HepG2 (cell line): Measurements from ENCODE around the gene NTN4. TPM values are rescaled to one million over a fixed set of nuclear protein-coding genes. Genes with fewer than 3 reads are reported as not detected.
"Not testable (repeated sequence)": the region's sequence is repeated elsewhere in the genome, so short reads cannot be mapped to it uniquely, and the experiment has no call there.

Source experiments
- ATAC-seq: fragments of 200-7000 bp; cut with Tn5 transposase; 3 replicates; pipeline ENCODE4 v1.9.1; 2020; ENCODE audit warnings: mild to moderate bottlenecking, moderate library complexity
- BruUV-seq: library from RNA; stranded (reverse); fragments of 400-500 nt; replicated peaks from 2 replicates; lab custom pipeline; 2021; lab: Mats Ljungman, UMichigan
- CTCF ChIA-PET: fragments of 300-600 bp; formaldehyde crosslinking; extraction: SDS; loops from one replicate; lab custom pipeline; 2021; ENCODE audit warnings: low total read pairs, inconsistent platforms, low intra/inter-chr PET ratio; lab: Yijun Ruan, JAX
- POLR2A ChIA-PET: fragments of 350-600 bp; sonication (Branson Sonifier 250); formaldehyde crosslinking; loops from one replicate; lab custom pipeline; 2020; ENCODE audit warnings: antibody characterized with exemption, inconsistent platforms; lab: Yijun Ruan, JAX
- DNase-seq: peaks from one replicate; pipeline ENCODE4 v3.0.0-alpha.2; 2015; ENCODE audit warnings: low spot score
- FAIRE-seq: peaks from 3 replicates; lab custom pipeline; 2011; peaks lifted over from hg19 to GRCh38; lab: Jason Lieb, UNC
- H2AFZ ChIP-seq: one replicate; pipeline ENCODE4 v1.6.1; 2011; ENCODE audit warnings: low read length, inconsistent platforms
- H3K27ac ChIP-seq: fragments of 300-600 bp; 3 replicates; pipeline ENCODE4 v1.8.0; 2011; ENCODE audit warnings: mixed run types, mild to moderate bottlenecking, mixed read lengths, low read length, inconsistent platforms; ENCODE audit not compliant: insufficient read depth; ENCODE audit errors: extremely low read length
- H3K27me3 ChIP-seq, 2 experiments: fragments of 200-600 bp in 1 of 2; 2 replicates in 1 of 2; 3 replicates in 1 of 2; pipeline versions ENCODE4 v1.6.0 to v1.8.0; 2011; ENCODE audit warnings: low read length in 2 of 2, mild to moderate bottlenecking in 2 of 2, moderate library complexity in 2 of 2, inconsistent platforms in 1 of 2; ENCODE audit not compliant: insufficient read depth in 2 of 2, control insufficient read depth in 1 of 2
- H3K36me3 ChIP-seq, 2 experiments: fragments of 200-600 bp in 1 of 2; replicated peaks in 1 of 2; 2 replicates in 1 of 2; 3 replicates in 1 of 2; pipeline versions ENCODE4 v1.5.1 to v1.8.0; 2011; ENCODE audit warnings: low read length in 2 of 2, inconsistent platforms in 1 of 2; ENCODE audit not compliant: insufficient read depth in 2 of 2, control insufficient read depth in 1 of 2
- H3K4me1 ChIP-seq: 2 replicates; pipeline ENCODE4 v1.5.1; 2012; ENCODE audit warnings: low read length, inconsistent platforms; ENCODE audit not compliant: insufficient read depth
- H3K4me2 ChIP-seq: 2 replicates; pipeline ENCODE4 v1.6.0; 2011; ENCODE audit warnings: low read depth, low read length, inconsistent platforms
- H3K4me3 ChIP-seq, 3 experiments: fragments of 200-600 bp in 1 of 3; sonication (generic), shearing (Covaris generic) in 1 of 3; replicated peaks in 1 of 3; 2 replicates each; pipeline ENCODE4 v1.5.1; 2011 to 2016; ENCODE audit warnings: low read length in 3 of 3, inconsistent platforms in 2 of 3, low read depth in 2 of 3, mild to moderate bottlenecking in 2 of 3, control low read depth in 1 of 3, mixed read lengths in 1 of 3; ENCODE audit not compliant: insufficient read depth in 1 of 3
- H3K79me2 ChIP-seq: one replicate; pipeline ENCODE4 v1.6.1; 2011; ENCODE audit warnings: low read length, inconsistent platforms; ENCODE audit not compliant: insufficient read depth
- H3K9ac ChIP-seq: 2 replicates; pipeline ENCODE4 v1.6.0; 2011; ENCODE audit warnings: mild to moderate bottlenecking, low read depth, low read length, inconsistent platforms; ENCODE audit not compliant: insufficient read depth
- H3K9me3 ChIP-seq: 2 replicates; pipeline ENCODE4 v1.5.1; 2012; ENCODE audit warnings: mild to moderate bottlenecking, low read length
- H4K20me1 ChIP-seq: 2 replicates; pipeline ENCODE4 v1.6.0; 2011; ENCODE audit warnings: inconsistent platforms, mild to moderate bottlenecking, low read length, moderate library complexity; ENCODE audit not compliant: insufficient read depth
- HNF4A ChIP-seq: sonication (generic); formaldehyde crosslinking; IDR thresholded peaks from 2 replicates; pipeline ENCODE4 v1.4.0; 2020; ENCODE audit warnings: missing genetic modification reagents
- HNF4G ChIP-seq, 2 experiments: sonication (generic) in 1 of 2; formaldehyde crosslinking in 1 of 2; IDR thresholded peaks; 2 replicates each; pipeline versions ENCODE4 v1.4.0 to v1.6.1; 2011 to 2020; ENCODE audit warnings: borderline replicate concordance in 2 of 2, low read depth in 2 of 2, mild to moderate bottlenecking in 2 of 2, low read length in 1 of 2, missing genetic modification reagents in 1 of 2, moderate library complexity in 1 of 2
- NR2F6 ChIP-seq, 2 experiments: IDR thresholded peaks; 2 replicates each; pipeline ENCODE4 v1.6.1; 2016; ENCODE audit warnings: antibody characterized with exemption in 1 of 2, mild to moderate bottlenecking in 1 of 2
- SP5 ChIP-seq: IDR thresholded peaks from 2 replicates; pipeline ENCODE4 v1.6.1; 2016; ENCODE audit warnings: low read depth, borderline replicate concordance
- ZMYM3 ChIP-seq: sonication (generic); formaldehyde crosslinking; IDR thresholded peaks from 2 replicates; pipeline ENCODE4 v1.5.1; 2020; ENCODE audit warnings: mild to moderate bottlenecking, missing genetic modification reagents
- ZNF121 ChIP-seq: sonication (generic); formaldehyde crosslinking; IDR thresholded peaks from 2 replicates; pipeline ENCODE4 v1.5.0; 2020; ENCODE audit warnings: mild to moderate bottlenecking, missing genetic modification reagents
- WGBS: methylation state at CpG from one replicate; pipeline ENCODE4 v1.1.6; 2017; ENCODE audit warnings: low lambda C conversion rate; 5-methylcytosine and 5-hydroxymethylcytosine counted together
- in situ Hi-C: cut with HindIII; loops from 2 replicates; pipeline ENCODE4 v1.10.0; 2017; ENCODE audit warnings: low pct_unique_long_range_greater_than_20kb; ENCODE audit not compliant: extremely low pct_ligation_motif_present
- intact Hi-C: fragments of 100-400 bp; cut with micrococcal nuclease; formaldehyde crosslinking; loops from one replicate; pipeline ENCODE4 v1.10.0; 2022; ENCODE audit not compliant: unreplicated experiment
- polyA plus RNA-seq, 8 experiments: library from polyadenylated mRNA; depleted of rRNA in 3 of 8; stranded (reverse) in 7 of 8; unstranded in 1 of 8; fragments of >200 nt; fragmentation: Illumina TruSeq in 4 of 8; extraction: Trizol in 4 of 8; gene quantifications; 2 replicates each; pipeline versions ENCODE4 v1.2.1 to v1.2.3, GENCODE V29; 2011 to 2016; ENCODE audit warnings: low read depth in 4 of 8, missing spikeins in 1 of 8, mixed read lengths in 1 of 8; ENCODE audit not compliant: insufficient read depth in 1 of 8
- total RNA-seq, 5 experiments: library from RNA; depleted of rRNA; stranded (reverse); fragments of >200 nt; fragmentation: Illumina TruSeq; extraction: Trizol; gene quantifications; 2 replicates each; pipeline ENCODE4 v1.2.3, GENCODE V29; 2016; ENCODE audit warnings: low read depth in 1 of 5
- TF ChIP-seq, protein P1 (sequence below): sonication (generic); formaldehyde crosslinking; IDR thresholded peaks from 2 replicates; pipeline ENCODE4 v1.5.0; 2020; ENCODE audit warnings: mild to moderate bottlenecking, missing genetic modification reagents

NTN4 gene
- total and polyA plus RNA-seq, 2 of the 13 experiments (the other 11 are each of a cell fraction or from before 2014, with no cell fraction given) = 7.8 to 11.5 TPM

DNA sequence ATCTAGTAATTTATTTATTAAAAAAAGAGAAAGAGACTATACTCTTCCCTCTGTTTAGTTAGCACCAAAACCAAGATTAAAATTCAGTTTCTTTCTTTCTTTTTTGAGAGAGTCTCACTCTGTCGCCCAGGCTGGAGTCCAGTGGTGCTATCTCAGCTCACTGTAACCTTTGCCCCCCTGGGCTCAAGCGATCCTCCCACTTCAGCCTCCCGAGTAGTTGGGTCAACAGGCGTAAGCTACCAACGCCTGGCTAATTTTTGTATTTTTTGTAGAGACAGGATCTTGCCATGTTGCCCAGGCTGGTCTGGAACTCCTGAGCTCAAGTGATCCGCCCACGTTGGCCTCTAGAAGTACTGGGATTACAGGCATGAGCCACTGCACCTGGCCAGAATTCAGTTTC, 174.1 kb downstream of the NTN4 start:
- WGBS = 11% methylated on average over 7 of the region's 7 CpGs
- H3K27ac ChIP-seq; FAIRE-seq; intact Hi-C loops; H3K27me3 ChIP-seq; in situ Hi-C loops; H3K4me3 ChIP-seq; H2AFZ ChIP-seq; H3K79me2 ChIP-seq; H3K4me2 ChIP-seq; BruUV-seq; H4K20me1 ChIP-seq; CTCF ChIA-PET; H3K9ac ChIP-seq; H3K9me3 ChIP-seq; H3K36me3 ChIP-seq; TF ChIP-seq NR2F6 (IDR thresholded peaks at IDR 0.05); HNF4G (CRISPR knock-in tag; IDR thresholded peaks at IDR 0.05; ENCODE audit: borderline replicate concordance, low read depth): not testable (repeated sequence)
- peak; percentile 41 for TF ChIP-seq HNF4A (CRISPR knock-in tag)
- peak; percentile 31; the same call in 1 of the 2 replicates for TF ChIP-seq NR2F6 (CRISPR knock-in tag; IDR thresholded peaks at IDR 0.05)
- peak; percentile 40; the same call in 1 of the 2 replicates for TF ChIP-seq HNF4G (IDR thresholded peaks at IDR 0.05; ENCODE audit: borderline replicate concordance, low read depth, low read length)
- 0 out of 2 replicates have a peak, but pooled peaks have one; percentile 32 for TF ChIP-seq ZMYM3
- TF ChIP-seq SP5 (CRISPR knock-in tag) = 0 out of 2 replicates have a peak, but pooled peaks have one; percentile 15
- TF ChIP-seq, protein P1, sequence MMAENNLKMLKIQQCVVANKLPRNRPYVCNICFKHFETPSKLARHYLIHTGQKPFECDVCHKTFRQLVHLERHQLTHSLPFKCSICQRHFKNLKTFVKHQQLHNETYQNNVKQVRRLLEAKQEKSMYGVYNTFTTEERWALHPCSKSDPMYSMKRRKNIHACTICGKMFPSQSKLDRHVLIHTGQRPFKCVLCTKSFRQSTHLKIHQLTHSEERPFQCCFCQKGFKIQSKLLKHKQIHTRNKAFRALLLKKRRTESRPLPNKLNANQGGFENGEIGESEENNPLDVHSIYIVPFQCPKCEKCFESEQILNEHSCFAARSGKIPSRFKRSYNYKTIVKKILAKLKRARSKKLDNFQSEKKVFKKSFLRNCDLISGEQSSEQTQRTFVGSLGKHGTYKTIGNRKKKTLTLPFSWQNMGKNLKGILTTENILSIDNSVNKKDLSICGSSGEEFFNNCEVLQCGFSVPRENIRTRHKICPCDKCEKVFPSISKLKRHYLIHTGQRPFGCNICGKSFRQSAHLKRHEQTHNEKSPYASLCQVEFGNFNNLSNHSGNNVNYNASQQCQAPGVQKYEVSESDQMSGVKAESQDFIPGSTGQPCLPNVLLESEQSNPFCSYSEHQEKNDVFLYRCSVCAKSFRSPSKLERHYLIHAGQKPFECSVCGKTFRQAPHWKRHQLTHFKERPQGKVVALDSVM = peak; percentile 89
- peak; percentile 50; the same call in 1 of the 2 replicates for TF ChIP-seq ZNF121
- peak; percentile 13 for DNase-seq
- peaks cover 26% of the 10 kb centered on the region for H3K4me1 ChIP-seq
- peak; percentile 60; the same call in 2 of the 3 replicates for ATAC-seq
- POLR2A ChIA-PET = interaction anchor here (0.6 kb wide), 1 partner anchor 122 kb away, joined by 3 read pairs; no protein-coding TSS in a partner anchor
